Mammary epithelial cell (primary cell): Measurements from ENCODE around the gene COL23A1.

Experiments used
- CTCF ChIP-seq, 2 donors: IDR thresholded peaks in 1 of 2; conservative IDR thresholded peaks in 1 of 2; 2 replicates each; pipeline ENCODE4 v1.5.1; 2011 to 2012; ENCODE audit warnings: inconsistent platforms in 2 of 2, low read length in 2 of 2, mild to moderate bottlenecking in 2 of 2, control low read depth in 1 of 2, low read depth in 1 of 2; ENCODE audit not compliant: insufficient read depth in 1 of 2; ENCODE audit errors: extremely low read depth in 1 of 2
- EZH2 ChIP-seq: IDR thresholded peaks from 2 replicates; pipeline ENCODE4 v1.6.1; 2012; ENCODE audit warnings: low read length, inconsistent platforms, borderline replicate concordance

- TF ChIP-seq CTCF (conservative IDR thresholded peaks at IDR 0.05 in 1 of 2, IDR thresholded peaks at IDR 0.05 in 1 of 2; ENCODE audit: extremely low read depth in 1 of 2, insufficient read depth in 1 of 2, low read depth in 1 of 2, low read length in 2 of 2) (no peak), EZH2 (no peak)
These were observed 348.9 kb downstream of the COL23A1 start for GRCh38 chr5:178241231-178241663.
